ENCODE measurements around the gene EPB41L3.

- no peak for TF ChIP-seq POLR2AphosphoS5 (IDR thresholded peaks at IDR 0.05; ENCODE audit: low read depth, low read length)
- no peak for TF ChIP-seq REST (IDR thresholded peaks at IDR 0.05; ENCODE audit: insufficient read depth in 1 of 2, low read depth in 2 of 2, low read length in 2 of 2)
These were observed 93.8 kb downstream of the EPB41L3 start for GRCh38 chr18:5449858-5450509.

All from PFSK-1 (cell line).